Endothelial cell of umbilical vein (primary cell): ENCODE data around the gene ECM2. TPM values are rescaled to one million over a fixed set of nuclear protein-coding genes. Genes with fewer than 3 reads are reported as not detected.

Source experiments
- BruUV-seq: library from RNA; stranded (reverse); fragments of 400-500 nt; replicated peaks from 2 replicates; lab custom pipeline; 2021; lab: Mats Ljungman, UMichigan
- CTCF ChIA-PET: fragments of 300-600, 350-600 bp; sonication (Branson Sonifier 250); formaldehyde crosslinking; loops from one replicate; lab custom pipeline; 2021; ENCODE audit warnings: antibody characterized with exemption, inconsistent platforms; lab: Charles Lee
- POLR2A ChIA-PET: fragments of 300-600, 350-600 bp; sonication (Branson Sonifier 250); formaldehyde crosslinking; loops from one replicate; lab custom pipeline; 2021; ENCODE audit warnings: antibody characterized with exemption, inconsistent platforms; lab: Charles Lee
- DNase-seq: peaks from one replicate; pipeline ENCODE4 v3.0.0-alpha.2; 2011; ENCODE audit warnings: low read depth, low spot score
- FAIRE-seq: peaks from 2 replicates; lab custom pipeline; 2011; peaks lifted over from hg19 to GRCh38; lab: Jason Lieb, UNC
- H2AFZ ChIP-seq: 2 replicates; pipeline ENCODE4 v1.6.0; 2012; ENCODE audit warnings: low read depth, low read length, control low read depth, inconsistent platforms
- H3K27ac ChIP-seq: 2 replicates; pipeline ENCODE4 v1.5.1; 2011; ENCODE audit warnings: low read depth, mild to moderate bottlenecking, control low read depth, low read length, moderate library complexity; ENCODE audit not compliant: insufficient read depth
- H3K27me3 ChIP-seq, 2 experiments: 2 replicates each; pipeline versions ENCODE4 v1.6.0 to v1.6.1; 2011; ENCODE audit warnings: low read length in 2 of 2, mixed read lengths in 1 of 2; ENCODE audit not compliant: control insufficient read depth in 2 of 2, insufficient read depth in 2 of 2
- H3K36me3 ChIP-seq, 2 experiments: 2 replicates in 1 of 2; 3 replicates in 1 of 2; pipeline ENCODE4 v1.5.1; 2011; ENCODE audit warnings: low read length in 2 of 2, mild to moderate bottlenecking in 1 of 2, moderate library complexity in 1 of 2; ENCODE audit not compliant: control insufficient read depth in 2 of 2, insufficient read depth in 2 of 2; ENCODE audit errors: extremely low read depth in 1 of 2
- H3K4me1 ChIP-seq: 3 replicates; pipeline ENCODE4 v1.5.1; 2011; ENCODE audit warnings: mild to moderate bottlenecking, low read length; ENCODE audit not compliant: control insufficient read depth, insufficient read depth; ENCODE audit errors: extremely low read depth
- H3K4me2 ChIP-seq: 2 replicates; pipeline ENCODE4 v1.6.1; 2011; ENCODE audit warnings: low read length, control low read depth, mixed read lengths; ENCODE audit not compliant: insufficient read depth
- H3K4me3 ChIP-seq, 3 experiments: fragments of 200-600 bp in 1 of 3; sonication (generic), shearing (Covaris generic) in 1 of 3; replicated peaks in 1 of 3; 2 replicates each; pipeline ENCODE4 v1.5.1; 2011 to 2016; ENCODE audit warnings: control low read depth in 3 of 3, low read length in 3 of 3, mild to moderate bottlenecking in 2 of 3, inconsistent platforms in 1 of 3, low read depth in 1 of 3, moderate library complexity in 1 of 3; ENCODE audit not compliant: insufficient read depth in 1 of 3
- H3K79me2 ChIP-seq: 2 replicates; pipeline ENCODE4 v1.6.0; 2012; ENCODE audit warnings: low read length, inconsistent platforms; ENCODE audit not compliant: control insufficient read depth, insufficient read depth
- H3K9ac ChIP-seq: replicated peaks from 2 replicates; pipeline ENCODE3; 2011; ENCODE audit warnings: low read length, control low read depth; ENCODE audit not compliant: insufficient read depth; ENCODE audit errors: extremely low read depth
- H3K9me1 ChIP-seq: replicated peaks from 3 replicates; pipeline ENCODE4 v1.6.0; 2011; ENCODE audit warnings: mild to moderate bottlenecking, low read length; ENCODE audit not compliant: control insufficient read depth, insufficient read depth; ENCODE audit errors: extremely low read depth
- H3K9me3 ChIP-seq: replicated peaks from 2 replicates; pipeline ENCODE4 v1.5.1; 2012; ENCODE audit warnings: low read length, inconsistent platforms; ENCODE audit not compliant: control insufficient read depth, insufficient read depth
- H4K20me1 ChIP-seq: replicated peaks from 2 replicates; pipeline ENCODE3; 2011; ENCODE audit warnings: mild to moderate bottlenecking, low read length; ENCODE audit not compliant: control insufficient read depth, insufficient read depth; ENCODE audit errors: extremely low read depth
- CTCF ChIP-seq, 2 donors: IDR thresholded peaks; 1 replicate in 1 of 2; 2 replicates in 1 of 2; pipeline ENCODE4 v1.5.1; 2011; ENCODE audit warnings: low read length in 2 of 2, mild to moderate bottlenecking in 2 of 2, moderate library complexity in 2 of 2, control low read depth in 1 of 2, inconsistent platforms in 1 of 2, low read depth in 1 of 2; ENCODE audit not compliant: insufficient read depth in 1 of 2; ENCODE audit errors: extremely low read depth in 1 of 2
- EZH2 ChIP-seq: IDR thresholded peaks from 2 replicates; pipeline ENCODE4 v1.6.1; 2012; ENCODE audit warnings: borderline replicate concordance, low read depth, mild to moderate bottlenecking, moderate library complexity, low read length, inconsistent platforms; ENCODE audit not compliant: severe bottlenecking
- FOS ChIP-seq: IDR thresholded peaks from 2 replicates; pipeline ENCODE4 v1.6.1; 2011; ENCODE audit warnings: mild to moderate bottlenecking, low read length, moderate library complexity, borderline replicate concordance; ENCODE audit not compliant: insufficient read depth
- GATA2 ChIP-seq: IDR thresholded peaks from 2 replicates; pipeline ENCODE4 v1.7.0; 2011; ENCODE audit warnings: low read depth, mild to moderate bottlenecking, moderate library complexity, mixed read lengths, low read length; ENCODE audit not compliant: insufficient read length, insufficient read depth
- JUN ChIP-seq: IDR thresholded peaks from 2 replicates; pipeline ENCODE4 v1.6.1; 2011; ENCODE audit warnings: borderline replicate concordance, low read depth; ENCODE audit not compliant: insufficient read length, insufficient read depth
- MAX ChIP-seq: IDR thresholded peaks from 2 replicates; pipeline ENCODE4 v1.6.1; 2011; ENCODE audit not compliant: insufficient read depth, insufficient read length
- MYC ChIP-seq: IDR thresholded peaks from one replicate; pipeline ENCODE4 v1.6.1; 2011; ENCODE audit warnings: mild to moderate bottlenecking, low read depth, low read length
- POLR2A ChIP-seq: IDR thresholded peaks from 2 replicates; pipeline ENCODE4 v1.6.1; 2012; ENCODE audit warnings: low read depth, mild to moderate bottlenecking, control low read depth, low read length
- POLR2AphosphoS5 ChIP-seq: IDR thresholded peaks from 2 replicates; pipeline ENCODE4 v1.6.1; 2012; ENCODE audit warnings: low read depth, mild to moderate bottlenecking, control low read depth, low read length, moderate library complexity; ENCODE audit not compliant: insufficient read depth
- dilution Hi-C: fragments of 300-500 bp; cut with MboI; formaldehyde crosslinking; loops from one replicate; pipeline ENCODE4 v1.15.0; 2019; ENCODE audit warnings: low sequenced_read_pairs; ENCODE audit not compliant: extremely low pct_ligation_motif_present
- intact Hi-C: fragments of 100-400 bp; cut with micrococcal nuclease; formaldehyde crosslinking; loops from one replicate; pipeline ENCODE4 v1.10.0; 2022
- polyA plus RNA-seq, 4 experiments: library from polyadenylated mRNA; depleted of rRNA in 3 of 4; stranded (reverse) in 3 of 4; unstranded in 1 of 4; fragments of >200 nt; gene quantifications; 2 replicates each; pipeline versions ENCODE4 v1.2.1 to v1.2.3, GENCODE V29; 2011 to 2012; ENCODE audit warnings: missing spikeins in 1 of 4
- total RNA-seq: library from RNA; stranded (reverse); gene quantifications from 2 replicates; pipeline ENCODE4 v1.2.3, GENCODE V29; 2021

ECM2 gene
- total and polyA plus RNA-seq, 2 donors (not counting 3 experiments of a cell fraction or from before 2014, with no cell fraction given) = 0.03 TPM; not detected in 1

GRCh38 chr9:92503156-92503555 is 32.6 kb downstream of the ECM2 start:
- H3K27me3 ChIP-seq = no peaks in the 10 kb centered on the region
- intact Hi-C loops = no loop called here
- no peaks in the 10 kb centered on the region for H4K20me1 ChIP-seq
- H3K36me3 ChIP-seq = no peaks in the 10 kb centered on the region
- no peak overlapping the region for H2AFZ ChIP-seq
- FAIRE-seq = no peak
- no peak overlapping the region for H3K4me3 ChIP-seq
- dilution Hi-C loops = no loop called here
- H3K27ac ChIP-seq = no peak overlapping the region
- no TSS peak for BruUV-seq
- no peaks in the 10 kb centered on the region for H3K4me1 ChIP-seq
- ChIA-PET CTCF (interaction anchor here (0.9 to 2.2 kb wide), 6 partner anchors 9 to 175 kb away, joined by 3 to 7 read pairs (median 3); no protein-coding TSS in a partner anchor), POLR2A (no interaction called here)
- H3K9me3 ChIP-seq = no peaks in the 10 kb centered on the region
- H3K9ac ChIP-seq = no peak overlapping the region
- H3K9me1 ChIP-seq = no peaks in the 10 kb centered on the region
- no peak overlapping the region for H3K4me2 ChIP-seq
- no peak for TF ChIP-seq GATA2
- TF ChIP-seq JUN = no peak
- no peak for TF ChIP-seq EZH2
- TF ChIP-seq MAX = no peak
- no peak for TF ChIP-seq FOS
- TF ChIP-seq POLR2AphosphoS5 = no peak
- no peak for TF ChIP-seq CTCF (IDR thresholded peaks at IDR 0.05; ENCODE audit: extremely low read depth in 1 of 2, insufficient read depth in 1 of 2, low read depth in 1 of 2, low read length in 2 of 2)
- TF ChIP-seq POLR2A = no peak
- no peak for TF ChIP-seq MYC
- DNase-seq = no peak
- H3K79me2 ChIP-seq = no peaks in the 10 kb centered on the region
